Panc1 (cell line): ENCODE measurements around the gene MGAT5. TPM values are rescaled to one million over a fixed set of nuclear protein-coding genes. Genes with fewer than 3 reads are reported as not detected.

Experiments
- ATAC-seq: fragments of 200-7000 bp; cut with Tn5 transposase; 2 replicates; pipeline ENCODE4 v1.9.1; 2020; ENCODE audit warnings: mild to moderate bottlenecking, moderate library complexity
- BruUV-seq: library from RNA; stranded (reverse); fragments of 400-500 nt; replicated peaks from 2 replicates; lab custom pipeline; 2021; lab: Mats Ljungman, UMichigan
- CTCF ChIA-PET: fragments of 300-600 bp; sonication (Branson Sonifier 250); formaldehyde crosslinking; loops from one replicate; lab custom pipeline; 2022; ENCODE audit warnings: antibody characterized with exemption; lab: Charles Lee
- POLR2A ChIA-PET: fragments of 300-600 bp; sonication (Branson Sonifier 250); formaldehyde crosslinking; loops from one replicate; lab custom pipeline; 2022; ENCODE audit warnings: antibody characterized with exemption; lab: Charles Lee
- DNase-seq: peaks from one replicate; pipeline ENCODE4 v3.0.0-alpha.2; 2010; ENCODE audit warnings: low read depth, low spot score
- H3K27ac ChIP-seq: 2 replicates; pipeline ENCODE4 v1.5.1; 2011; ENCODE audit warnings: mild to moderate bottlenecking, low read length, inconsistent platforms
- H3K27me3 ChIP-seq: fragments of 200-500 bp; sonication (Bioruptor generic); 2 replicates; pipeline ENCODE4 v1.6.0; 2014; ENCODE audit warnings: low read length, inconsistent platforms; ENCODE audit not compliant: control insufficient read depth, insufficient read depth
- H3K36me3 ChIP-seq: fragments of 200-500 bp; sonication (Bioruptor generic); 2 replicates; pipeline ENCODE4 v1.5.1; 2014; ENCODE audit warnings: inconsistent platforms, mild to moderate bottlenecking, low read length, moderate library complexity; ENCODE audit not compliant: control insufficient read depth, insufficient read depth
- H3K4me1 ChIP-seq: 2 replicates; pipeline ENCODE4 v1.5.1; 2011; ENCODE audit warnings: inconsistent platforms, mild to moderate bottlenecking, low read length, moderate library complexity; ENCODE audit not compliant: control insufficient read depth, insufficient read depth
- H3K4me3 ChIP-seq, 2 experiments: 2 replicates each; pipeline ENCODE4 v1.5.1; 2011 to 2012; ENCODE audit warnings: low read depth in 2 of 2, low read length in 2 of 2, mild to moderate bottlenecking in 2 of 2, inconsistent platforms in 1 of 2, moderate library complexity in 1 of 2
- H3K9me3 ChIP-seq: fragments of 200-500 bp; sonication (Bioruptor generic); 2 replicates; pipeline ENCODE4 v1.5.1; 2014; ENCODE audit warnings: low read depth, mild to moderate bottlenecking, inconsistent platforms, low read length, moderate library complexity; ENCODE audit not compliant: control insufficient read depth, insufficient read depth
- POLR2AphosphoS5 ChIP-seq: IDR thresholded peaks from 2 replicates; pipeline ENCODE4 v1.6.1; 2012; ENCODE audit warnings: mild to moderate bottlenecking, low read depth, low read length, moderate library complexity
- REST ChIP-seq, 2 experiments: IDR thresholded peaks; 2 replicates each; pipeline ENCODE4 v1.6.1; 2011 to 2012; ENCODE audit warnings: low read depth in 2 of 2, control low read depth in 1 of 2, low read length in 1 of 2, mild to moderate bottlenecking in 1 of 2, moderate library complexity in 1 of 2; ENCODE audit not compliant: insufficient read depth in 1 of 2
- SIN3A ChIP-seq: IDR thresholded peaks from 2 replicates; pipeline ENCODE4 v1.6.1; 2012; ENCODE audit warnings: low read depth, mild to moderate bottlenecking, low read length, moderate library complexity, borderline replicate concordance; ENCODE audit not compliant: insufficient read depth
- TCF7L2 ChIP-seq: IDR thresholded peaks from 2 replicates; pipeline ENCODE4 v1.6.1; 2011; ENCODE audit warnings: mild to moderate bottlenecking, low read depth, low read length, inconsistent platforms
- in situ Hi-C: cut with HindIII; loops from 2 replicates; pipeline ENCODE4 v1.10.0; 2016; ENCODE audit warnings: low sequenced_read_pairs, low pct_unique_long_range_greater_than_20kb
- intact Hi-C: fragments of 100-400 bp; cut with micrococcal nuclease; formaldehyde crosslinking; loops from one replicate; pipeline ENCODE4 v1.10.0; 2022; ENCODE audit not compliant: unreplicated experiment
- total RNA-seq: library from RNA; stranded (reverse); gene quantifications from one replicate; pipeline ENCODE4 v1.2.1, GENCODE V29; 2021; ENCODE audit not compliant: unreplicated experiment
- TF ChIP-seq, protein P1 (sequence below): fragments of 450-650 bp; IDR thresholded peaks from 2 replicates; pipeline ENCODE4 v1.5.1; 2017; ENCODE audit warnings: mild to moderate bottlenecking

The MGAT5 gene
- total RNA-seq, 1 experiment from 2014 or later: 22.1 TPM

- CTCF ChIA-PET: no interaction called here
- H3K27me3 ChIP-seq: peaks cover 21% of the 10 kb centered on the region
Observed at GRCh38 chr2:134489732-134490384, 236.0 kb downstream of the MGAT5 start.

GRCh38 chr2:134490559-134490958, 236.7 kb downstream of the MGAT5 start:
- H3K36me3 ChIP-seq: no peaks in the 10 kb centered on the region
- in situ Hi-C loops: no loop called here
- ATAC-seq (no peak), DNase-seq (no peak)
- POLR2A ChIA-PET: no interaction called here
- TF ChIP-seq POLR2AphosphoS5 (no peak), TCF7L2 (no peak), SIN3A (no peak), REST (IDR thresholded peaks at IDR 0.05; ENCODE audit: insufficient read depth in 1 of 2, low read depth in 2 of 2, low read length in 1 of 2) (no peak)
- TF ChIP-seq, protein P1, sequence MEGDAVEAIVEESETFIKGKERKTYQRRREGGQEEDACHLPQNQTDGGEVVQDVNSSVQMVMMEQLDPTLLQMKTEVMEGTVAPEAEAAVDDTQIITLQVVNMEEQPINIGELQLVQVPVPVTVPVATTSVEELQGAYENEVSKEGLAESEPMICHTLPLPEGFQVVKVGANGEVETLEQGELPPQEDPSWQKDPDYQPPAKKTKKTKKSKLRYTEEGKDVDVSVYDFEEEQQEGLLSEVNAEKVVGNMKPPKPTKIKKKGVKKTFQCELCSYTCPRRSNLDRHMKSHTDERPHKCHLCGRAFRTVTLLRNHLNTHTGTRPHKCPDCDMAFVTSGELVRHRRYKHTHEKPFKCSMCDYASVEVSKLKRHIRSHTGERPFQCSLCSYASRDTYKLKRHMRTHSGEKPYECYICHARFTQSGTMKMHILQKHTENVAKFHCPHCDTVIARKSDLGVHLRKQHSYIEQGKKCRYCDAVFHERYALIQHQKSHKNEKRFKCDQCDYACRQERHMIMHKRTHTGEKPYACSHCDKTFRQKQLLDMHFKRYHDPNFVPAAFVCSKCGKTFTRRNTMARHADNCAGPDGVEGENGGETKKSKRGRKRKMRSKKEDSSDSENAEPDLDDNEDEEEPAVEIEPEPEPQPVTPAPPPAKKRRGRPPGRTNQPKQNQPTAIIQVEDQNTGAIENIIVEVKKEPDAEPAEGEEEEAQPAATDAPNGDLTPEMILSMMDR: no peak
- H3K4me3 ChIP-seq: no peak overlapping the region
- no TSS peak for BruUV-seq
- intact Hi-C loops: no loop called here
- H3K4me1 ChIP-seq: peaks cover 5% of the 10 kb centered on the region; the same call in 1 of the 2 replicates
- CTCF ChIA-PET: no interaction called here
- H3K9me3 ChIP-seq: no peaks in the 10 kb centered on the region
- H3K27me3 ChIP-seq: peaks cover 21% of the 10 kb centered on the region
- no peak overlapping the region for H3K27ac ChIP-seq

More at GRCh38 chr2:134489732-134490384, 236.0 kb downstream of the MGAT5 start:
- Histone ChIP-seq H3K4me1 (peaks cover 5% of the 10 kb centered on the region; the same call in 1 of the 2 replicates), H3K4me3 (no peak overlapping the region), H3K27ac (no peak overlapping the region), H3K9me3 (no peaks in the 10 kb centered on the region), H3K36me3 (no peaks in the 10 kb centered on the region)
- POLR2A ChIA-PET: no interaction called here
- intact Hi-C loops (no loop called here), in situ Hi-C loops (no loop called here)
- BruUV-seq: no TSS peak
- ATAC-seq: no peak
- DNase-seq: no peak
- TF ChIP-seq SIN3A: no peak
- no peak for TF ChIP-seq REST (IDR thresholded peaks at IDR 0.05; ENCODE audit: insufficient read depth in 1 of 2, low read depth in 2 of 2, low read length in 1 of 2)
- no peak for TF ChIP-seq POLR2AphosphoS5
- TF ChIP-seq TCF7L2: no peak
- TF ChIP-seq, protein P1: no peak
